ENCODE measurements around the gene C3orf52.

C3orf52 gene

GRCh38 chr3:112119962-112120836, 34.0 kb downstream of the C3orf52 start:
- no peak for DNase-seq (ENCODE audit: low spot score)

GRCh38 chr3:112121577-112122547, 35.7 kb downstream of the C3orf52 start:
- no peak for DNase-seq (ENCODE audit: low spot score)

- no peak for DNase-seq (ENCODE audit: low spot score)
These were observed 36.7 kb downstream of the C3orf52 start for GRCh38 chr3:112122870-112123269.

GRCh38 chr3:112123548-112123947, 37.4 kb downstream of the C3orf52 start:
- DNase-seq (ENCODE audit: low spot score) = no peak

- no peak for DNase-seq (ENCODE audit: low spot score)
These were observed 38.9 kb downstream of the C3orf52 start for GRCh38 chr3:112124907-112125607.

GRCh38 chr3:112126511-112126911, 40.3 kb downstream of the C3orf52 start:
- no peak for DNase-seq (ENCODE audit: low spot score)

- no peak for DNase-seq (ENCODE audit: low spot score)
These were observed 41.6 kb downstream of the C3orf52 start for GRCh38 chr3:112127522-112128494.

GRCh38 chr3:112128843-112129727, 42.9 kb downstream of the C3orf52 start:
- no peak for DNase-seq (ENCODE audit: low spot score)

- no peak for DNase-seq (ENCODE audit: low spot score)
These were observed 43.9 kb downstream of the C3orf52 start for GRCh38 chr3:112129925-112130637.

- DNase-seq (ENCODE audit: low spot score) = no peak
These were observed 44.4 kb downstream of the C3orf52 start for GRCh38 chr3:112130638-112130993.

GRCh38 chr3:112131111-112131510, 44.9 kb downstream of the C3orf52 start:
- no peak for DNase-seq (ENCODE audit: low spot score)

- no peak for DNase-seq (ENCODE audit: low spot score)
These were observed 45.9 kb downstream of the C3orf52 start for GRCh38 chr3:112132088-112132487.

- DNase-seq (ENCODE audit: low spot score) = no peak
These were observed 46.4 kb downstream of the C3orf52 start for GRCh38 chr3:112132554-112132953.

GRCh38 chr3:112132975-112133448, 46.8 kb downstream of the C3orf52 start, which contains the start of gene GCSAM:
Gene GCSAM, minus strand, starts transcription at chr3:112133248. Its CDS starts 128 bp downstream, at chr3:112133120.
- no peak for DNase-seq (ENCODE audit: low spot score)

GRCh38 chr3:112133626-112134334, 47.6 kb downstream of the C3orf52 start:
- no peak for DNase-seq (ENCODE audit: low spot score)

- DNase-seq (ENCODE audit: low spot score) = no peak
These were observed 48.3 kb downstream of the C3orf52 start for GRCh38 chr3:112134335-112135124.

GRCh38 chr3:112136046-112136445, 49.9 kb downstream of the C3orf52 start:
- no peak for DNase-seq (ENCODE audit: low spot score)

Measured in left forelimb (tissue), 1 donor.